GM23248 (cell line): ENCODE results near the gene PPP2R1A.

ENCODE experiments used
- EZH2 ChIP-seq: fragments of 200-600 bp; sonication (generic); IDR thresholded peaks from 2 replicates; pipeline ENCODE4 v1.6.1; 2018; ENCODE audit warnings: antibody characterized with exemption, mild to moderate bottlenecking; ENCODE audit not compliant: insufficient read depth, poor library complexity, severe bottlenecking
- EZH2phosphoT487 ChIP-seq: fragments of 200-600 bp; sonication (generic); IDR thresholded peaks from 2 replicates; pipeline ENCODE4 v1.6.1; 2018; ENCODE audit warnings: antibody characterized with exemption, moderate library complexity, mild to moderate bottlenecking, low read depth; ENCODE audit not compliant: insufficient read depth

GRCh38 chr19:52237771-52238400 is 48.0 kb downstream of the PPP2R1A start:
- TF ChIP-seq EZH2 (no peak), EZH2phosphoT487 (no peak)
